B cell (primary cell): Measurements from ENCODE around the gene TRPM8. TPM values are rescaled to one million over a fixed set of nuclear protein-coding genes. Genes with fewer than 3 reads are reported as not detected.

Experiments
- ATAC-seq: fragments of 200-7000 bp; cut with Tn5 transposase; one replicate; pipeline ENCODE4 v1.10.0; 2021; ENCODE audit warnings: low read depth, mild to moderate bottlenecking, moderate number of reproducible peaks, moderate library complexity
- CTCF ChIA-PET: fragments of 350-600 bp; sonication (Branson Sonifier 250); formaldehyde crosslinking; loops from one replicate; lab custom pipeline; 2021; ENCODE audit warnings: antibody characterized with exemption, inconsistent platforms; lab: Charles Lee
- POLR2A ChIA-PET: fragments of 350-600 bp; sonication (Branson Sonifier 250); formaldehyde crosslinking; loops from one replicate; lab custom pipeline; 2021; ENCODE audit warnings: antibody characterized with exemption; lab: Charles Lee
- DNase-seq: peaks from one replicate; pipeline ENCODE4 v3.0.0; 2013
- H2AFZ ChIP-seq: 2 replicates; pipeline ENCODE4 v1.6.1; 2012; ENCODE audit warnings: mild to moderate bottlenecking, low read depth, low read length; ENCODE audit not compliant: insufficient read depth, poor library complexity, severe bottlenecking
- H3K27ac ChIP-seq, 2 donors: 1 replicate in 1 of 2; 2 replicates in 1 of 2; pipeline ENCODE4 v1.5.1; 2012 to 2013; ENCODE audit warnings: low read length in 2 of 2, mild to moderate bottlenecking in 2 of 2, moderate library complexity in 1 of 2
- H3K27me3 ChIP-seq, 4 experiments: fragments of 200-600 bp in 1 of 4; sonication (generic) in 1 of 4; replicated peaks in 1 of 4; 1 replicate in 2 of 4; 2 replicates in 2 of 4; pipeline versions ENCODE4 v1.6.1 to v1.7.0; 2013 to 2016; ENCODE audit warnings: low read length in 3 of 4, mild to moderate bottlenecking in 2 of 4, mixed read lengths in 1 of 4, moderate library complexity in 1 of 4; ENCODE audit not compliant: insufficient read depth in 4 of 4, control insufficient read depth in 3 of 4; ENCODE audit errors: control extremely low read depth in 1 of 4
- H3K36me3 ChIP-seq, 2 experiments: replicated peaks in 1 of 2; 1 replicate in 1 of 2; 2 replicates in 1 of 2; pipeline versions ENCODE4 v1.6.1 to v1.7.1; 2013; ENCODE audit warnings: low read length in 1 of 2; ENCODE audit not compliant: insufficient read depth in 2 of 2, control insufficient read depth in 1 of 2; ENCODE audit errors: control extremely low read depth in 1 of 2, extremely low read depth in 1 of 2
- H3K4me1 ChIP-seq, 2 donors: fragments of 200-600 bp in 1 of 2; sonication (generic) in 1 of 2; 1 replicate in 1 of 2; 2 replicates in 1 of 2; pipeline versions ENCODE4 v1.5.1 to v1.6.1; 2013 to 2017; ENCODE audit warnings: low read length in 2 of 2; ENCODE audit not compliant: control insufficient read depth in 2 of 2, insufficient read depth in 2 of 2
- H3K4me2 ChIP-seq: replicated peaks from 2 replicates; pipeline ENCODE3; 2012; ENCODE audit warnings: mild to moderate bottlenecking, low read depth, low read length; ENCODE audit not compliant: poor library complexity, severe bottlenecking
- H3K4me3 ChIP-seq, 5 experiments: fragments of 200-600 bp in 1 of 5; sonication (generic) in 1 of 5; 1 replicate in 3 of 5; 2 replicates in 2 of 5; pipeline versions ENCODE4 v1.5.1 to v1.7.0; 2011 to 2016; ENCODE audit warnings: low read length in 4 of 5, mild to moderate bottlenecking in 4 of 5, low read depth in 2 of 5, control low read depth in 1 of 5, moderate library complexity in 1 of 5; ENCODE audit not compliant: insufficient read depth in 1 of 5; ENCODE audit errors: control extremely low read depth in 1 of 5, extremely low read depth in 1 of 5
- H3K79me2 ChIP-seq: fragments of 200-600 bp; sonication (generic); one replicate; pipeline ENCODE4 v1.6.0; 2016; ENCODE audit warnings: low read length; ENCODE audit not compliant: control insufficient read depth, insufficient read depth
- H3K9ac ChIP-seq: fragments of 200-600 bp; sonication (generic); 2 replicates; pipeline ENCODE4 v1.6.1; 2017; ENCODE audit warnings: mild to moderate bottlenecking, low read length, moderate library complexity
- H3K9me3 ChIP-seq, 3 donors: one replicate each; pipeline versions ENCODE4 v1.6.1 to v1.7.1; 2013; ENCODE audit warnings: low read length in 2 of 3; ENCODE audit not compliant: control insufficient read depth in 2 of 3, insufficient read depth in 1 of 3; ENCODE audit errors: control extremely low read depth in 1 of 3
- H4K20me1 ChIP-seq: 2 replicates; pipeline ENCODE4 v1.6.0; 2012; ENCODE audit warnings: mild to moderate bottlenecking, low read length; ENCODE audit not compliant: insufficient read depth, control insufficient read depth, poor library complexity, severe bottlenecking
- H3K27ac Mint-ChIP-seq: one replicate; pipeline ENCODE4 v1.8.0; 2021; ENCODE audit warnings: mixed read lengths
- H3K27me3 Mint-ChIP-seq: one replicate; pipeline ENCODE4 v1.8.0; 2021; ENCODE audit warnings: mixed read lengths
- H3K4me1 Mint-ChIP-seq: one replicate; pipeline ENCODE4 v1.8.0; 2021; ENCODE audit warnings: mixed read lengths
- H3K4me3 Mint-ChIP-seq: one replicate; pipeline ENCODE4 v1.8.0; 2021; ENCODE audit warnings: mixed read lengths
- H3K9me3 Mint-ChIP-seq: one replicate; pipeline ENCODE4 v1.8.0; 2022; ENCODE audit warnings: mixed read lengths; ENCODE audit not compliant: insufficient read depth
- CTCF ChIP-seq: fragments of 200-600 bp; IDR thresholded peaks from one replicate; pipeline ENCODE4 v1.8.0; 2022; ENCODE audit warnings: antibody characterized with exemption, mild to moderate bottlenecking
- EZH2 ChIP-seq: IDR thresholded peaks from 2 replicates; pipeline ENCODE4 v1.6.1; 2012; ENCODE audit warnings: borderline replicate concordance, low read depth, mild to moderate bottlenecking, moderate library complexity, low read length; ENCODE audit not compliant: insufficient read depth, poor library complexity, severe bottlenecking
- WGBS: methylation state at CpG from one replicate; pipeline ENCODE4 v1.1.5; 2013; ENCODE audit warnings: missing lambda C conversion rate; ENCODE audit not compliant: insufficient coverage; 5-methylcytosine and 5-hydroxymethylcytosine counted together
- intact Hi-C: fragments of 100-400 bp; cut with micrococcal nuclease; formaldehyde crosslinking; loops from one replicate; pipeline ENCODE4 v1.10.0; 2022
- polyA plus RNA-seq: library from polyadenylated mRNA; depleted of rRNA; stranded (reverse); fragments of >200 nt; gene quantifications from 2 replicates; pipeline ENCODE4 v1.2.3, GENCODE V29; 2012
- total RNA-seq, 2 donors: library from RNA; stranded (reverse); fragments of 120-200 nt in 1 of 2; gene quantifications; 1 replicate in 1 of 2; 2 replicates in 1 of 2; pipeline versions ENCODE4 v1.2.3 to v1.2.4, GENCODE V29; 2013 to 2022

Gene TRPM8
- total and polyA plus RNA-seq, 2 donors (not counting 1 experiment from before 2014, with no cell fraction given): not detected

GRCh38 chr2:233945146-233945545, 28.0 kb downstream of the TRPM8 start:
- no peak overlapping the region for H3K27ac Mint-ChIP-seq

More at GRCh38 chr2:233945146-233945545, 28.0 kb downstream of the TRPM8 start:
- Histone ChIP-seq H2AFZ (no peak overlapping the region), H3K27me3 (peaks cover 0 to 8% (median 5%) of the 10 kb centered on the region in 4 experiments), H3K4me3 (no peak overlapping the region), H3K9ac (no peak overlapping the region), H3K4me2 (no peak overlapping the region), H4K20me1 (no peaks in the 10 kb centered on the region), H3K4me1 (no peaks in the 10 kb centered on the region), H3K27ac (no peak overlapping the region), H3K79me2 (no peaks in the 10 kb centered on the region), H3K9me3 (peaks cover 0 to 3% (median 0%) of the 10 kb centered on the region in 3 donors), H3K36me3 (no peaks in the 10 kb centered on the region)
- TF ChIP-seq EZH2 (no peak), CTCF (no peak)
- DNase-seq (no peak), ATAC-seq (no peak)
- POLR2A ChIA-PET: no interaction called here
- Mint-ChIP-seq H3K4me3 (no peak overlapping the region), H3K27me3 (peaks cover 45% of the 10 kb centered on the region), H3K4me1 (peaks cover 9% of the 10 kb centered on the region), H3K9me3 (peaks cover 2% of the 10 kb centered on the region)
- intact Hi-C loops: no loop called here
- CTCF ChIA-PET: no interaction called here
- no CpG with 5 or more reads among the region's 3 CpGs for WGBS
